ENCODE measurements around the gene KLRC2. TPM values are rescaled to one million over a fixed set of nuclear protein-coding genes. Genes with fewer than 3 reads are reported as not detected.
A peak's percentile ranks its signal among the peaks of the same experiment; 100 is the strongest.
"Not testable (repeated sequence)": the region's sequence is repeated elsewhere in the genome, so short reads cannot be mapped to it uniquely, and the experiment has no call there.

The KLRC2 gene
- total RNA-seq = not detected

DNA sequence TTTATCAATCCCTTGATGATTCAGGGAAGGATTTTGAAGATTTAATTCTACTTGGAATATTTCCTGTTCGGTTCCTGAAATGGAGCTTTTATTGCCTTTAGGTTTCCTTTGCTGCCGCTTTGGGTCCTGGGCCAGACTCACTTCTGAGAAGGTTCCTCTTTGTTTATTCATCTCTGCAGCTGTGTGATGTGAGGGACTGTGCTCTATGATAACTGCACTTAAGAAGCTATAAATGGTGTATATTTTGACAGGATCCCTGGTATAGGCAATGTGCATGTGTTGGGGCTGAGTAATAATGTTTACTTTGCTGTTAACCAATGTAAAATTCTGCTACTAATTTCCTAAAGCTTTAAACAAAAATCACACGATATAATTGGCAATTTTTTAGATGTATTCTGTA lies at the start of gene KLRC2:
Gene KLRC2 (minus strand): TSS at position 195 of the 400 bp plus-strand sequence. CDS start 24 bp downstream, at position 171.
- not testable (repeated sequence) for H3K4me1 ChIP-seq, H3K9me3 ChIP-seq, H3K27ac ChIP-seq, H3K36me3 ChIP-seq, H3K4me3 ChIP-seq, H3K27me3 ChIP-seq
- peak; percentile 57 for DNase-seq (ENCODE audit: low spot score)

- DNase-seq (ENCODE audit: low spot score); H3K9me3 ChIP-seq; H3K27ac ChIP-seq; H3K27me3 ChIP-seq; H3K4me3 ChIP-seq; H3K36me3 ChIP-seq; H3K4me1 ChIP-seq: not testable (repeated sequence)
Observed at GRCh38 chr12:10481901-10482300, 46.1 kb upstream of the KLRC2 start.

DNA sequence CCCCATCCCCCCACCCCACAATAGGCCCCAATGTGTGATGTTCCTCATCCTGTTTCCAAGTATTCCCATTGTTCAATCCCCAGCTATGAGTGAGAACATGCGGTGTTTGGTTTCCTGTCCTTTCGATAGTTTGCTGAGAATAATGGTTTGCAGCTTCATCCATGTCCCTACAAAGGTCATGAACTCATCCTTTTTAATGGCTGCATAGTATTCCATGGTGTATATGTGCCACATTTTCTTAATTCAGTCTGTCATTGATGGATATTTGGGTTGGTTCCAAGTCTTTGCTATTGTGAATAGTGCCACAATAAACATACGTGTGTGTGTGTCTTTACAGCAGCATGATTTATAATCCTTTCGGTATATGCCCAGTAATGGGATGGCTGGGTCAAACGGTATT lies 37.0 kb upstream of the KLRC2 start:
- not testable (repeated sequence) for H3K36me3 ChIP-seq; H3K4me1 ChIP-seq; H3K9me3 ChIP-seq; H3K27ac ChIP-seq; DNase-seq (ENCODE audit: low spot score); H3K4me3 ChIP-seq; H3K27me3 ChIP-seq

- no peak for TF ChIP-seq CTCF (IDR thresholded peaks at IDR 0.05)
- Histone ChIP-seq H3K36me3 (no peaks in the 10 kb centered on the region), H3K27me3 (no peaks in the 10 kb centered on the region), H3K9me3 (no peaks in the 10 kb centered on the region), H3K4me1 (no peaks in the 10 kb centered on the region), H3K27ac (no peak overlapping the region), H3K4me3 (no peak overlapping the region)
- no peak for DNase-seq (ENCODE audit: low spot score)
Observed at GRCh38 chr12:10469701-10470100, 33.9 kb upstream of the KLRC2 start.

GRCh38 chr12:10466311-10466710 lies 30.5 kb upstream of the KLRC2 start:
- TF ChIP-seq CTCF (IDR thresholded peaks at IDR 0.05) = no peak
- H3K27me3 ChIP-seq = no peaks in the 10 kb centered on the region
- no peak overlapping the region for H3K27ac ChIP-seq
- H3K4me1 ChIP-seq = no peaks in the 10 kb centered on the region
- DNase-seq (ENCODE audit: low spot score) = no peak
- H3K36me3 ChIP-seq = no peaks in the 10 kb centered on the region
- H3K9me3 ChIP-seq = no peaks in the 10 kb centered on the region
- no peak overlapping the region for H3K4me3 ChIP-seq

DNA sequence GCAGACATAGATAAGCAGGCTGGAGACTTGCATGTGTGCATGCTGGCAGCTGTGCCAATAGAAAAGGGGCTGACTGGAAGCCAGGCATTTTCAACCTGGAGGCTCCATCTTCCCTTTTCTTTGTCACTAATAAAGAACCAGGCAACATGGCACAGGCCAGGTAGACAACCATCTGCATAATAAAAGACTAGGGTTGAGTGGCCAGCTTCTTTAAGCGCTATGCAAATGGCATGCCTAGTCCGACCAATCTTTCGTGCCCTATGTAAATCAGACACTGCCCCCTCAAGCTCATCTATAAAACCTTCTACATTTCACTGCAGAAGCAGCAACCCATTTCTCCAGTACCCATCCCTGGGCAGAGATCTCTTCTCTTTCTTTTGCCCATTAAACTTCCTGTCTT lies 21.9 kb upstream of the KLRC2 start:
- no peak overlapping the region for H3K27ac ChIP-seq
- H3K36me3 ChIP-seq = no peaks in the 10 kb centered on the region
- DNase-seq (ENCODE audit: low spot score) = no peak
- H3K4me3 ChIP-seq = no peak overlapping the region
- TF ChIP-seq CTCF (IDR thresholded peaks at IDR 0.05) = no peak
- no peaks in the 10 kb centered on the region for H3K27me3 ChIP-seq
- peaks cover 10 to 40% of the 10 kb centered on the region in 2 donors for H3K9me3 ChIP-seq
- no peaks in the 10 kb centered on the region for H3K4me1 ChIP-seq

DNA sequence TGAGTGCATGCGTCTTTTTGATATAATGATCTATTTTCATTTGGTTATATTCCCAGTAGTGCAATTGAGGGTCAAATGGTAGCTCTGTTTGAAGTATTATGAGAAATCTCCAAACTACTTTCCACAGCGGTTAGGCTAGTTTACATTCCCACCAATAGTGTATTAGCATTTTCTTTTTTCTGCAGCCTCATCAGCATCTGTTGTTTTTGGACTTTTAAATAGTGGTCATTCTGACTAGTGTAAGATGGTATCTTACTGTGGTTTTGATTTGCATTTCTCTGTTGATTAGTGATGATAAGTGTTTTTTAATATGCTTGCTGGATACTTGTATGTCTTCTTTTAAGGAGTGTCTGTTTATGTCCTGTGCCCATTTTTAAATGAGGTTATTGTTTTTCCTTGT lies 21.0 kb upstream of the KLRC2 start:
- peaks cover 10 to 40% of the 10 kb centered on the region in 2 donors for H3K9me3 ChIP-seq
- TF ChIP-seq CTCF (IDR thresholded peaks at IDR 0.05) = no peak

More for the DNA sequence above, 21.0 kb upstream of the KLRC2 start:
- H3K27me3 ChIP-seq = no peaks in the 10 kb centered on the region
- no peaks in the 10 kb centered on the region for H3K4me1 ChIP-seq
- no peak overlapping the region for H3K27ac ChIP-seq
- DNase-seq (ENCODE audit: low spot score) = no peak
- no peaks in the 10 kb centered on the region for H3K36me3 ChIP-seq
- H3K4me3 ChIP-seq = no peak overlapping the region
